Astrocyte (in vitro differentiated cells and primary cell): ENCODE results near the gene SEH1L. TPM values are rescaled to one million over a fixed set of nuclear protein-coding genes. Genes with fewer than 3 reads are reported as not detected.

Experiments used
- DNase-seq: peaks from one replicate; pipeline ENCODE4 v3.0.0-alpha.2; 2010; ENCODE audit warnings: low read depth
- FAIRE-seq: peaks from 2 replicates; lab custom pipeline; 2011; peaks lifted over from hg19 to GRCh38; lab: Jason Lieb, UNC
- H2AFZ ChIP-seq: 2 replicates; pipeline ENCODE4 v1.6.0; 2012; ENCODE audit warnings: low read depth, low read length, inconsistent platforms
- H3K27ac ChIP-seq: 2 replicates; pipeline ENCODE4 v1.5.1; 2011; ENCODE audit warnings: low read depth, low read length, inconsistent platforms
- H3K27me3 ChIP-seq: 2 replicates; pipeline ENCODE4 v1.6.0; 2011; ENCODE audit warnings: low read length, inconsistent platforms; ENCODE audit not compliant: insufficient read depth
- H3K36me3 ChIP-seq: 2 replicates; pipeline ENCODE4 v1.5.1; 2011; ENCODE audit warnings: low read length, inconsistent platforms; ENCODE audit not compliant: insufficient read depth
- H3K4me1 ChIP-seq: 2 replicates; pipeline ENCODE4 v1.5.1; 2011; ENCODE audit warnings: low read length, inconsistent platforms; ENCODE audit not compliant: insufficient read depth
- H3K4me2 ChIP-seq: 2 replicates; pipeline ENCODE4 v1.6.0; 2012; ENCODE audit warnings: low read length, inconsistent platforms
- H3K4me3 ChIP-seq: 2 replicates; pipeline ENCODE4 v1.5.1; 2011; ENCODE audit warnings: low read depth, mild to moderate bottlenecking, low read length, inconsistent platforms; ENCODE audit not compliant: insufficient read depth
- H3K79me2 ChIP-seq: 2 replicates; pipeline ENCODE4 v1.6.0; 2012; ENCODE audit warnings: mild to moderate bottlenecking, low read length, inconsistent platforms; ENCODE audit not compliant: insufficient read depth
- H3K9ac ChIP-seq: 2 replicates; pipeline ENCODE4 v1.6.0; 2012; ENCODE audit warnings: mild to moderate bottlenecking, low read length, inconsistent platforms
- H3K9me3 ChIP-seq: 2 replicates; pipeline ENCODE4 v1.5.1; 2012; ENCODE audit warnings: low read depth, mild to moderate bottlenecking, low read length, inconsistent platforms; ENCODE audit not compliant: insufficient read depth
- H4K20me1 ChIP-seq: 2 replicates; pipeline ENCODE4 v1.6.0; 2012; ENCODE audit warnings: low read length, inconsistent platforms; ENCODE audit not compliant: insufficient read depth
- H3K27ac Mint-ChIP-seq: one replicate; pipeline ENCODE4 v1.8.0; 2021; ENCODE audit warnings: mild to moderate bottlenecking, mixed read lengths; ENCODE audit not compliant: unreplicated experiment
- H3K27me3 Mint-ChIP-seq: one replicate; pipeline ENCODE4 v1.8.0; 2021; ENCODE audit warnings: low read depth, mixed read lengths; ENCODE audit not compliant: unreplicated experiment
- H3K36me3 Mint-ChIP-seq: one replicate; pipeline ENCODE4 v1.8.0; 2021; ENCODE audit warnings: low read depth, mixed read lengths; ENCODE audit not compliant: unreplicated experiment
- H3K4me1 Mint-ChIP-seq: one replicate; pipeline ENCODE4 v1.8.0; 2021; ENCODE audit warnings: low read depth, mixed read lengths; ENCODE audit not compliant: unreplicated experiment
- H3K4me3 Mint-ChIP-seq: one replicate; pipeline ENCODE4 v1.8.0; 2021; ENCODE audit warnings: mild to moderate bottlenecking, moderate library complexity, mixed read lengths; ENCODE audit not compliant: unreplicated experiment
- H3K9me3 Mint-ChIP-seq: one replicate; pipeline ENCODE4 v1.8.0; 2021; ENCODE audit warnings: mild to moderate bottlenecking, mixed read lengths; ENCODE audit not compliant: unreplicated experiment
- CTCF ChIP-seq: IDR thresholded peaks from 2 replicates; pipeline ENCODE4 v1.5.1; 2011; ENCODE audit warnings: low read depth, mild to moderate bottlenecking, inconsistent platforms, low read length, moderate library complexity; ENCODE audit not compliant: insufficient read depth
- EZH2 ChIP-seq: IDR thresholded peaks from 2 replicates; pipeline ENCODE4 v1.6.1; 2012; ENCODE audit warnings: mild to moderate bottlenecking, low read length, inconsistent platforms; ENCODE audit not compliant: insufficient read depth
- total RNA-seq: library from RNA; stranded (reverse); gene quantifications from 2 replicates; pipeline ENCODE4 v1.2.1, GENCODE V29; 2021

Gene SEH1L
- total RNA-seq, 1 donor from 2014 or later: 43.9 TPM

GRCh38 chr18:12929477-12930083, 18.2 kb upstream of the SEH1L start:
- Histone ChIP-seq H3K4me1 (peaks cover 3% of the 10 kb centered on the region), H3K4me3 (no peak overlapping the region), H3K9ac (no peak overlapping the region), H2AFZ (no peak overlapping the region), H4K20me1 (no peaks in the 10 kb centered on the region), H3K27ac (no peak overlapping the region), H3K36me3 (no peaks in the 10 kb centered on the region), H3K79me2 (no peaks in the 10 kb centered on the region), H3K27me3 (peaks cover 5% of the 10 kb centered on the region), H3K4me2 (no peak overlapping the region), H3K9me3 (no peaks in the 10 kb centered on the region)
- peaks cover 4% of the 10 kb centered on the region for H3K9me3 Mint-ChIP-seq
- H3K27me3 Mint-ChIP-seq: peaks cover 7% of the 10 kb centered on the region
- FAIRE-seq (no peak), DNase-seq (no peak)
- H3K4me1 Mint-ChIP-seq: no peaks in the 10 kb centered on the region
- no peak overlapping the region for H3K27ac Mint-ChIP-seq
- no peak overlapping the region for H3K4me3 Mint-ChIP-seq
- H3K36me3 Mint-ChIP-seq: peaks cover 1% of the 10 kb centered on the region
- no peak for TF ChIP-seq CTCF

GRCh38 chr18:12930376-12930775, 17.4 kb upstream of the SEH1L start:
- Histone ChIP-seq H3K36me3 (no peaks in the 10 kb centered on the region), H3K4me3 (no peak overlapping the region)
- H3K27ac Mint-ChIP-seq: no peak overlapping the region

More at GRCh38 chr18:12930376-12930775, 17.4 kb upstream of the SEH1L start:
- Histone ChIP-seq H2AFZ (no peak overlapping the region), H3K27ac (no peak overlapping the region), H3K79me2 (no peaks in the 10 kb centered on the region), H3K9me3 (no peaks in the 10 kb centered on the region), H4K20me1 (no peaks in the 10 kb centered on the region), H3K27me3 (peaks cover 5% of the 10 kb centered on the region), H3K4me2 (no peak overlapping the region), H3K9ac (no peak overlapping the region), H3K4me1 (peaks cover 3% of the 10 kb centered on the region)
- TF ChIP-seq CTCF (no peak), EZH2 (no peak)
- FAIRE-seq (no peak), DNase-seq (no peak)
- H3K9me3 Mint-ChIP-seq: peaks cover 4% of the 10 kb centered on the region
- H3K4me3 Mint-ChIP-seq: no peak overlapping the region
- H3K27me3 Mint-ChIP-seq: peaks cover 7% of the 10 kb centered on the region
- no peaks in the 10 kb centered on the region for H3K4me1 Mint-ChIP-seq
- peaks cover 1% of the 10 kb centered on the region for H3K36me3 Mint-ChIP-seq
